ENCODE results near the gene DIP2B.

DNA sequence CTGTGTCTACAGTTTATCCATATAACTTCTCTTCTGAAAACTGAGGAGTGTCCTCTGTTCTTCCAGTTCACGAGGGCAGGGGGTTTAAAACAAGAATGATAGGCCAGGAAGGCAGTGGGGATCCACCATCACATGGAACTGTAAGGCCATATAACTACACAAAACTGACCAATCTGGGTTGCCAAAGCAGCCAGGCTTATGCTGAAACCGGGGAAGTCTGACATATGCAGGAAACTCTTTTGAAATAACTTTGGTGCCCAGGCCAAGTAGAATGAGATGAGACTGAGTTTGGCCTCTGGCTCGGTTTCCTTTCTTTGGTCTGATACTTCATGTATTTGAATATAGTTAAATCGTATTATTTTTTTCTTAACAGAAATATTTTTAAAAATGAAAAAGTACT lies 241.1 kb downstream of the DIP2B start:
- TF ChIP-seq, protein P1, sequence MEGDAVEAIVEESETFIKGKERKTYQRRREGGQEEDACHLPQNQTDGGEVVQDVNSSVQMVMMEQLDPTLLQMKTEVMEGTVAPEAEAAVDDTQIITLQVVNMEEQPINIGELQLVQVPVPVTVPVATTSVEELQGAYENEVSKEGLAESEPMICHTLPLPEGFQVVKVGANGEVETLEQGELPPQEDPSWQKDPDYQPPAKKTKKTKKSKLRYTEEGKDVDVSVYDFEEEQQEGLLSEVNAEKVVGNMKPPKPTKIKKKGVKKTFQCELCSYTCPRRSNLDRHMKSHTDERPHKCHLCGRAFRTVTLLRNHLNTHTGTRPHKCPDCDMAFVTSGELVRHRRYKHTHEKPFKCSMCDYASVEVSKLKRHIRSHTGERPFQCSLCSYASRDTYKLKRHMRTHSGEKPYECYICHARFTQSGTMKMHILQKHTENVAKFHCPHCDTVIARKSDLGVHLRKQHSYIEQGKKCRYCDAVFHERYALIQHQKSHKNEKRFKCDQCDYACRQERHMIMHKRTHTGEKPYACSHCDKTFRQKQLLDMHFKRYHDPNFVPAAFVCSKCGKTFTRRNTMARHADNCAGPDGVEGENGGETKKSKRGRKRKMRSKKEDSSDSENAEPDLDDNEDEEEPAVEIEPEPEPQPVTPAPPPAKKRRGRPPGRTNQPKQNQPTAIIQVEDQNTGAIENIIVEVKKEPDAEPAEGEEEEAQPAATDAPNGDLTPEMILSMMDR (IDR thresholded peaks at IDR 0.05; ENCODE audit: poor library complexity, severe bottlenecking), result no peak
- TF ChIP-seq EZH2 (IDR thresholded peaks at IDR 0.05; ENCODE audit: borderline replicate concordance, insufficient read depth, low read length, poor library complexity, severe bottlenecking), result no peak

Data from neural cell (in vitro differentiated cells).